ENCODE measurements around the gene PDGFA.

DNA sequence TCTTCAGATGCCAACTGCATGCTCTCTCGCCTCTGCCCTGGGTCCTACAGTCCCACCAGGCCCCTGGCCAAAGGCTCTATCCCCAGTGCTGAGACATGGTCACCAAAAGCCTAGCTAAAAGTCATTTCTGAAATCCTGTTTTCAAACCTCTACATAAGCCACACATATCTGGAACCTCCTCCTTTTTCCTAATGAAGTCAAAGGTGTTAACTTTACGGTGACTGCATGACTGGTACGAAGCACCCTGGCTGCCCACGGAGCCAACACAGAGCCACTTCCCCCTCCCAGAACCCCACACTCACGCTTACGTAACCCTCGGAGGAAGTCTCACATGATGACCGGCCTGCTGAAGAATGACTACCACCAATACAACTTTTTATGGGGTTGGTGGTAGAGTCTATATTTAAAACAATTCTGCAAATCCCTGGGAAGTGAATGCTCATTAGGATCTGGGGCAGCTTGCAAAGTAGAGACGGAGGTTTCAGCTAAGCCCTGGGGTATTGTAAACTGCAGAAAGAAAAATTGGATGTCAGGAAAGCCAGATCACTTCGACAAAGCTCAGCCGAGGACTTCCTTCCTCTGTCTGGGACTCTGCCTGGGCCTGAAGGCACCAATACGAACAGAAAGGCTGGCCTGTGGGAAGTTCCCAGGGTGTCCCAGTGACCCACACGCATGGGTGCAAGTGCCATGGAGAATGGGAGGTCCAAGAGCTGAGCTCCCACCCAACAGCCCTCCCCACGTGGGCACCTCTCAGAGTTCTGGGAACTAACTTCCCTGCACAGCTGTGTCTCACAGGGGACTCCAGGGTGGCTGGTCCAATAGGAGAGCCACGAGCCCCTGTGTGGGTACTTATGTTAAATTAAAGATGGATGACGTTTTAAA, 50.7 kb downstream of the PDGFA start:
- TF ChIP-seq POLR2A (IDR thresholded peaks at IDR 0.05) (no peak), POLR2AphosphoS5 (IDR thresholded peaks at IDR 0.05; ENCODE audit: insufficient read depth in 1 of 2, low read depth in 1 of 2) (peak in 1 of 2 donors; percentile 41)
- TF ChIP-seq, protein P1, sequence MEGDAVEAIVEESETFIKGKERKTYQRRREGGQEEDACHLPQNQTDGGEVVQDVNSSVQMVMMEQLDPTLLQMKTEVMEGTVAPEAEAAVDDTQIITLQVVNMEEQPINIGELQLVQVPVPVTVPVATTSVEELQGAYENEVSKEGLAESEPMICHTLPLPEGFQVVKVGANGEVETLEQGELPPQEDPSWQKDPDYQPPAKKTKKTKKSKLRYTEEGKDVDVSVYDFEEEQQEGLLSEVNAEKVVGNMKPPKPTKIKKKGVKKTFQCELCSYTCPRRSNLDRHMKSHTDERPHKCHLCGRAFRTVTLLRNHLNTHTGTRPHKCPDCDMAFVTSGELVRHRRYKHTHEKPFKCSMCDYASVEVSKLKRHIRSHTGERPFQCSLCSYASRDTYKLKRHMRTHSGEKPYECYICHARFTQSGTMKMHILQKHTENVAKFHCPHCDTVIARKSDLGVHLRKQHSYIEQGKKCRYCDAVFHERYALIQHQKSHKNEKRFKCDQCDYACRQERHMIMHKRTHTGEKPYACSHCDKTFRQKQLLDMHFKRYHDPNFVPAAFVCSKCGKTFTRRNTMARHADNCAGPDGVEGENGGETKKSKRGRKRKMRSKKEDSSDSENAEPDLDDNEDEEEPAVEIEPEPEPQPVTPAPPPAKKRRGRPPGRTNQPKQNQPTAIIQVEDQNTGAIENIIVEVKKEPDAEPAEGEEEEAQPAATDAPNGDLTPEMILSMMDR (IDR thresholded peaks at IDR 0.05) = no peak
